ENCODE data around the gene PLCD3. TPM values are rescaled to one million over a fixed set of nuclear protein-coding genes. Genes with fewer than 3 reads are reported as not detected.

Gene PLCD3
- total and polyA plus RNA-seq, 2 of the 13 experiments (the other 11 are each of a cell fraction or from before 2014, with no cell fraction given): 11.3 to 39.1 TPM

DNA sequence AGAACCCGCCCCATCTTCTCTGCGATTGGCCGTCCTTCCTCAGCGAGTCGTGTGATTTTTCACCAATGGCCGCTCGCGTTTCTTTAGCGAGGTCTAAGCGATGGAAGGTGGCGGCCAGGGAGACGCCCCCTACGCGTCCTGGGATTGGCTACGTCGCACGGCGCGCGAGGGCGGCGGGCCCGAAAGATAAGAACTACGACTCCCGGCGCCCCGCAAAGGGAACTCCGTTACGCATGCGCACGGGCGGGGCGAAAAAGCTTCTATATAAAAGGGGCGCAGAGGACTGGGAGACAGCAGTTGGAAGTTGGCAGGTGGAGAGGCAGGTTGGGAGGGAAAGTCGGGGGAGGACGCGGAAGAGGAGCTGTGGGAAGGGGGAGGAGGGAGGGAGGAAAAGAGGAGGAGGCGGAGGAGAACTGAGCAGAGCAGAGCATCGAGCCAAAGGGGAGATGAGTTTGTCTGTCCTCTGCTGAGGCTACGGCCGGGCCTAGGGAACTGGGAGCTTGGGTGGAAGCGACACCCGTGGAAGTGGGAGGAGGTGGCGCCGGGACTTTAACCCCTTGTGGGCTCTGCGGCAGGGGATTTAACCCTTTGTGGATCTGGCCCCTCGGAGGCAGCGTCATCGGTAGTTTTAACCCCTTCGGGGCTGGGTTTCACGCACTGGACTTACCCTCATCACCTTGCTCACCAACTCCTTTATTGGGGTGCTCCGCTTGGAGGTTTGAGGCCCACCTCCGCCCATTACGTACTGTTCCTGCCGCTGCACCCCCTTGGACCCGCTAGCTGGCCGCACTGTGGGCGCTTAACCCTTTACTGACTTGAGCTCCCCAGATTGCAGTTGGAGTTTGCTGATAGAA, 16.1 kb upstream of the PLCD3 start, which contains the start of gene HEXIM1 (continued):
- TF ChIP-seq, protein P1, sequence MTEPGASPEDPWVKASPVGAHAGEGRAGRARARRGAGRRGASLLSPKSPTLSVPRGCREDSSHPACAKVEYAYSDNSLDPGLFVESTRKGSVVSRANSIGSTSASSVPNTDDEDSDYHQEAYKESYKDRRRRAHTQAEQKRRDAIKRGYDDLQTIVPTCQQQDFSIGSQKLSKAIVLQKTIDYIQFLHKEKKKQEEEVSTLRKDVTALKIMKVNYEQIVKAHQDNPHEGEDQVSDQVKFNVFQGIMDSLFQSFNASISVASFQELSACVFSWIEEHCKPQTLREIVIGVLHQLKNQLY (CRISPR knock-in tag; IDR thresholded peaks at IDR 0.05): peak; percentile 67
- TF ChIP-seq ZFP62 (CRISPR knock-in tag; IDR thresholded peaks at IDR 0.05): no peak
- TF ChIP-seq, protein P2, sequence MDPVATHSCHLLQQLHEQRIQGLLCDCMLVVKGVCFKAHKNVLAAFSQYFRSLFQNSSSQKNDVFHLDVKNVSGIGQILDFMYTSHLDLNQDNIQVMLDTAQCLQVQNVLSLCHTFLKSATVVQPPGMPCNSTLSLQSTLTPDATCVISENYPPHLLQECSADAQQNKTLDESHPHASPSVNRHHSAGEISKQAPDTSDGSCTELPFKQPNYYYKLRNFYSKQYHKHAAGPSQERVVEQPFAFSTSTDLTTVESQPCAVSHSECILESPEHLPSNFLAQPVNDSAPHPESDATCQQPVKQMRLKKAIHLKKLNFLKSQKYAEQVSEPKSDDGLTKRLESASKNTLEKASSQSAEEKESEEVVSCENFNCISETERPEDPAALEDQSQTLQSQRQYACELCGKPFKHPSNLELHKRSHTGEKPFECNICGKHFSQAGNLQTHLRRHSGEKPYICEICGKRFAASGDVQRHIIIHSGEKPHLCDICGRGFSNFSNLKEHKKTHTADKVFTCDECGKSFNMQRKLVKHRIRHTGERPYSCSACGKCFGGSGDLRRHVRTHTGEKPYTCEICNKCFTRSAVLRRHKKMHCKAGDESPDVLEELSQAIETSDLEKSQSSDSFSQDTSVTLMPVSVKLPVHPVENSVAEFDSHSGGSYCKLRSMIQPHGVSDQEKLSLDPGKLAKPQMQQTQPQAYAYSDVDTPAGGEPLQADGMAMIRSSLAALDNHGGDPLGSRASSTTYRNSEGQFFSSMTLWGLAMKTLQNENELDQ (CRISPR knock-in tag; IDR thresholded peaks at IDR 0.05; ENCODE audit: borderline replicate concordance): peak; percentile 74; the same call in 1 of the 2 replicates
- TF ChIP-seq TEAD3 (CRISPR knock-in tag; optimal IDR thresholded peaks at IDR 0.05; ENCODE audit: borderline replicate concordance): peak; percentile 52
- TF ChIP-seq ZNF232 (CRISPR knock-in tag; IDR thresholded peaks at IDR 0.05; ENCODE audit: borderline replicate concordance): peak; percentile 91; the same call in 1 of the 2 replicates
- TF ChIP-seq, protein P3, sequence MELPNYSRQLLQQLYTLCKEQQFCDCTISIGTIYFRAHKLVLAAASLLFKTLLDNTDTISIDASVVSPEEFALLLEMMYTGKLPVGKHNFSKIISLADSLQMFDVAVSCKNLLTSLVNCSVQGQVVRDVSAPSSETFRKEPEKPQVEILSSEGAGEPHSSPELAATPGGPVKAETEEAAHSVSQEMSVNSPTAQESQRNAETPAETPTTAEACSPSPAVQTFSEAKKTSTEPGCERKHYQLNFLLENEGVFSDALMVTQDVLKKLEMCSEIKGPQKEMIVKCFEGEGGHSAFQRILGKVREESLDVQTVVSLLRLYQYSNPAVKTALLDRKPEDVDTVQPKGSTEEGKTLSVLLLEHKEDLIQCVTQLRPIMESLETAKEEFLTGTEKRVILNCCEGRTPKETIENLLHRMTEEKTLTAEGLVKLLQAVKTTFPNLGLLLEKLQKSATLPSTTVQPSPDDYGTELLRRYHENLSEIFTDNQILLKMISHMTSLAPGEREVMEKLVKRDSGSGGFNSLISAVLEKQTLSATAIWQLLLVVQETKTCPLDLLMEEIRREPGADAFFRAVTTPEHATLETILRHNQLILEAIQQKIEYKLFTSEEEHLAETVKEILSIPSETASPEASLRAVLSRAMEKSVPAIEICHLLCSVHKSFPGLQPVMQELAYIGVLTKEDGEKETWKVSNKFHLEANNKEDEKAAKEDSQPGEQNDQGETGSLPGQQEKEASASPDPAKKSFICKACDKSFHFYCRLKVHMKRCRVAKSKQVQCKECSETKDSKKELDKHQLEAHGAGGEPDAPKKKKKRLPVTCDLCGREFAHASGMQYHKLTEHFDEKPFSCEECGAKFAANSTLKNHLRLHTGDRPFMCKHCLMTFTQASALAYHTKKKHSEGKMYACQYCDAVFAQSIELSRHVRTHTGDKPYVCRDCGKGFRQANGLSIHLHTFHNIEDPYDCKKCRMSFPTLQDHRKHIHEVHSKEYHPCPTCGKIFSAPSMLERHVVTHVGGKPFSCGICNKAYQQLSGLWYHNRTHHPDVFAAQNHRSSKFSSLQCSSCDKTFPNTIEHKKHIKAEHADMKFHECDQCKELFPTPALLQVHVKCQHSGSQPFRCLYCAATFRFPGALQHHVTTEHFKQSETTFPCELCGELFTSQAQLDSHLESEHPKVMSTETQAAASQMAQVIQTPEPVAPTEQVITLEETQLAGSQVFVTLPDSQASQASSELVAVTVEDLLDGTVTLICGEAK (IDR thresholded peaks at IDR 0.05): no peak
- TF ChIP-seq, protein P3 (CRISPR knock-in tag; IDR thresholded peaks at IDR 0.05): peak; percentile 90
- peak; percentile 56; the same call in 1 of the 2 replicates for TF ChIP-seq ZNF34 (CRISPR knock-in tag; IDR thresholded peaks at IDR 0.05; ENCODE audit: borderline replicate concordance)
- TF ChIP-seq ZNF574 (CRISPR knock-in tag; IDR thresholded peaks at IDR 0.05): peak; percentile 83
